ENCODE measurements around the gene HTR3B.
"Not testable (repeated sequence)": the region's sequence is repeated elsewhere in the genome, so short reads cannot be mapped to it uniquely, and the experiment has no call there.

Gene HTR3B

DNA sequence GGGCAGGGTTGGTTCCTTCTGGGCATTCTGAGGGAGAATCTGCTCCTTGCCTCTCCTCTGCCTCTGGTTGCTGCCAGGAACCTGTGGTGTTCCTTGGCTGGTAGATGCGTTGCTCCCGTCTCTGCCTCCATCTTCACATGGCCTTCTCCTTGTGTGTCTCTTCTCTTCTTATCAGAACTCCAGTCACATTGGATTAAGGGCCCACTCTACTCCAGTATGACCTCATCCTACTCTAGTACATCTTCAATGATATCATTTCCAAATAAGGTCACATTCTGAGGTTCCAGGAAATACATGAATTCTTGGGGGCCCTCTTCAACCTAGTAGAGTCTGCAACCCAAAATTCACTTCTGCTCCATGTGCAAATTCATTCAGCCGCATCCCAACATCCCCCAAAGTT is 33.3 kb downstream of the HTR3B start:
- DNase-seq (ENCODE audit: low read depth in 1 of 2, low spot score in 1 of 2) = no peak

DNA sequence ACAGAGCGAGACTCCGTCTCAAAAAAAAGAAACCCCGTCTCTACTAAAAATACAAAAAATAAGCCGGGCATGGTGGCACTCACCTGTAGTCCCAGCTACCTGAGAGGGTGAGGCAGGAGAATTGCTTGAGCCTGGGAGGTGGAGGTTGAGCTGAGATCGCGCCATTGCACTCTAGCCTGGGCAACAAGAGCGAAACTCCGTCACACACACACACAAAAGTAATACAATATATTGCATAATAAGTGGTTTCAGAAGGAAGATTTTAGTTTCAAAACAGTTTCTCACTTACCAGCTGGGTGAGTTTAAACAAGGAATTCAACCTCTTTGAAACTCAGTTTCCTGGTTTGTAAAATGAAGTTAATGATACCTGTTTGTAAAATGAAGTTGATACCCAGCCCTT is 37.7 kb downstream of the HTR3B start:
- DNase-seq (ENCODE audit: low read depth in 1 of 2, low spot score in 1 of 2) = no peak

DNA sequence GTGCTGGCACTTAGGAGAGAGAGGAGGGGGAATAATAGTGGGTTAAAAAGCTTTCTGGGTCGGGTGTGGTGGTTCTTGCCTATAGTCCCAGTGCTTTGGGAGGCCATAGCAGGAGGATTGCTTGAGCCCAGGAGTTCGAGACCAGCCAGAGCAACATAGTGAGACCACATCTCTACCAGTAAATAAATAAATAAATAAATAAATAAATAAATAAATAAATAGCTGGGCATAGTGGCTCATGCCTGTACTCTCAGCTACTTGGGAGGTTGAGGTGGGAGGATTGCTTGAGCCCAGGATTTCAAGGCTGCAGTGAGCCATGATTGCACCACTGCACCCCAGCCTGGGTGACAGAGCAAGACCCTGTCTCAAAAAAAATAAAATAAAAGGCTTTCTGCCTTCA is 41.6 kb downstream of the HTR3B start:
- DNase-seq (ENCODE audit: low read depth in 1 of 2, low spot score in 1 of 2) = not testable (repeated sequence)

GRCh38 chr11:113947994-113948393 is 43.4 kb downstream of the HTR3B start:
- DNase-seq (ENCODE audit: low read depth in 1 of 2, low spot score in 1 of 2) = no peak

- no peak for DNase-seq (ENCODE audit: low read depth in 1 of 2, low spot score in 1 of 2)
Observed at GRCh38 chr11:113949891-113950290, 45.3 kb downstream of the HTR3B start.

GRCh38 chr11:113951537-113951936 is 46.9 kb downstream of the HTR3B start:
- no peak for DNase-seq (ENCODE audit: low read depth in 1 of 2, low spot score in 1 of 2)

GRCh38 chr11:113952070-113952469 is 47.5 kb downstream of the HTR3B start:
- no peak for DNase-seq (ENCODE audit: low read depth in 1 of 2, low spot score in 1 of 2)

DNA sequence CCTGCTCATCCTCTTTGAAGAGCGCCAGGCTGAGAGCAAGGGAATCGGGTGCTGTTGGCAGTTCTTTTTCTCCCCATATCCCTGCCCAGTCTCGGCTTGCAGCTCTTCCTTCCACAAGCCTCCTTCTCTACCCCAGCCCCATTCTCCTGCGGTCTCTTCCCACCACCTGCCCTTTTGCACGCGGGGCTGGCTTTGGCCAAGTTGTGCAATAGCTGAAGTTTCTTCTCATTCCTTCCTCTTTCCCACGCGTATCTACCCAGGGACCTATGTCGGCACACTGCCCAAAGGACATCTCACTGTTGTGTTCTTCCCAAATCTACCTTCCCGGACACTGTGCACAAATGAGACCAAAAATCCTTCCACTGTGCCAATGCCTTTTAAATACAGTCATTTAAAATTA is 48.0 kb downstream of the HTR3B start:
- no peak for DNase-seq (ENCODE audit: low read depth in 1 of 2, low spot score in 1 of 2)

- no peak for DNase-seq (ENCODE audit: low read depth in 1 of 2, low spot score in 1 of 2)
Observed at GRCh38 chr11:113954235-113954634, 49.6 kb downstream of the HTR3B start.

- DNase-seq (ENCODE audit: low read depth in 1 of 2, low spot score in 1 of 2) = no peak
Observed at GRCh38 chr11:113956986-113957385, 52.4 kb downstream of the HTR3B start.

- no peak for DNase-seq (ENCODE audit: low read depth in 1 of 2, low spot score in 1 of 2)
Observed at GRCh38 chr11:113960702-113961330, 56.2 kb downstream of the HTR3B start.

DNA sequence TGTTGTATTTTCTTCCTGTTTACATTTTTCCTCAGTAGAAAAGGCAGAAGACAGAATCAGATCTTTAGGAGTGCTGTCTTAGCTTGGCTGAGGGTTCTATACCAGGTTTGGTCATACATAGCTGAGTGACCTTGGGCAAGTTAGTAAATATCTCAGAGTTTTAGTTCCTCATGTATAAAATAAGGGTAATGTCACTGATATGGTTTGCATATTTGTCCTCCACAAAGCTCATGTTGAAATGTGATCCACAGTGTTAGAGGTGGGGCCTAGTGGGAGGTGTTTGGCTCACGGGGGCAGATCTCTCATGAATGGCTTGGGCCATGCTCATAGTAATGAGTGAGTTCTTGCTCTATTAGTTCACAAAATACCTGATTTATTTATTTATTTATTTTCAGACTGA is 62.8 kb downstream of the HTR3B start:
- DNase-seq (ENCODE audit: low read depth in 1 of 2, low spot score in 1 of 2) = no peak

- DNase-seq (ENCODE audit: low read depth in 1 of 2, low spot score in 1 of 2) = no peak
Observed at GRCh38 chr11:113971506-113972195, 67.1 kb downstream of the HTR3B start.

DNA sequence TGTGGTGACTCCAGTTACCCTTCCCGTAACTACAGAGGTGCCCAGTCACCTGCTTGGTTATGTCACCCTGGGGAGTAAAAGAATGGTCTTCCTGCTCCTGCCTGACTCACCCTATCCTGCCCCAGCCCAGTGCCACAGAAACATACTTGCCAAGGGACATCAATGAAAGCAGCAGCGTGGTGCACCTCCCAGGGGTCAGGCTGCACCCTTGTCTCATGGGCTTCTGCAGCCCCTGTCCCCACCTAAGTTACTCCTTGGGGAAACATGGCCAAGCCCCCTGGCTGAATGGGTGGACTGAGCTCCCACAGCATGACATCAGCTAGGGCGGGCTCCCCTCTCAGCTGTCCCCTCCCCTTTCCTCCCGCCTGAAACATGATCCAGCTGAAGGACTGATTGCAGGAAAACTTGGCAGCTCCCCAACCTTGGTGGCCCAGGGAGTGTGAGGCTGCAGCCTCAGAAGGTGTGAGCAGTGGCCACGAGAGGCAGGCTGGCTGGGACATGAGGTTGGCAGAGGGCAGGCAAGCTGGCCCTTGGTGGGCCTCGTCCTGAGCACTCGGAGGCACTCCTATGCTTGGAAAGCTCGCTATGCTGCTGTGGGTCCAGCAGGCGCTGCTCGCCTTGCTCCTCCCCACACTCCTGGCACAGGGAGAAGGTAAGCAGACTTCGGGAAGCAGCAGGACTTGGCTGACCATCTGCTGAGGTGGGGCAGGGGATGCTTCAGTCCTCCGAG is 70.3 kb downstream of the HTR3B start, which contains the start of gene HTR3A:
TSS of gene HTR3A (plus strand) at position 368 of the 730 bp plus-strand sequence. CDS start at position 586, 218 bp downstream.
- DNase-seq (ENCODE audit: low read depth in 1 of 2, low spot score in 1 of 2) = no peak

DNA sequence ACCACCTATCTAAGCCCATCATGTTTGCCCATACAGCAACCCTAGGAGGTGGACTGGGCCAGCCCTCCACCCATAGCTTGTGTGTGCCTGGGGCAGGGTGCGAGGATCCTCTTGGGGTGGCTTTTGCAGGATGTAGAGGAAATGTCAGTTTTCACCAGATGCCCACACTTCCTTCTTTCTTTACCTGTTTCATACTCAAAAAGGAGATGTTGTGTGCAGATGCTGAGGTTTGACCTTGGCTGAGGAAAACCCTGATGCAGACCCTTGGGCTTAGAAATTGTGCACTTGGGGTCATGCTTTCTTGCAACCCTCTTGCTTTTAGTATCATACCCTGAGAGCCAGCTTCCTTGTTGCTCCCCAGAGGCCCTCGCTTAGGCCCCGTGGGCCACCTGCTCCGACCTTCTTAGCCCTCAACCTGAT is 72.5 kb downstream of the HTR3B start:
- DNase-seq (ENCODE audit: low read depth in 1 of 2, low spot score in 1 of 2) = no peak

DNA sequence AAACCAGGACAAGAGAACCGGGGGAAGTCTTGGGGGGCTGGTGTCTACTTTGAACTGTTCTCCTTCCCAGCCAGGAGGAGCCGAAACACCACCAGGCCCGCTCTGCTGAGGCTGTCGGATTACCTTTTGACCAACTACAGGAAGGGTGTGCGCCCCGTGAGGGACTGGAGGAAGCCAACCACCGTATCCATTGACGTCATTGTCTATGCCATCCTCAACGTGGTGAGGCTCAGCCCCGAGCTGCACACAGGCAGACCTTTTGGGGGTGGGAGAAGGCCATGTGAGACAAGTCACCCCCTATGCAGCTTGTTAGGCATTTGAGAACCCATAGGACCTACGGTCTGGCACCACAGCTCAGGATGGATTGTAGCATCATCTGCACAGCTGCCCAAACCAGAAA is 73.1 kb downstream of the HTR3B start:
- DNase-seq (ENCODE audit: low read depth in 1 of 2, low spot score in 1 of 2) = no peak

- no peak for DNase-seq (ENCODE audit: low read depth in 1 of 2, low spot score in 1 of 2)
Observed at GRCh38 chr11:113979431-113979830, 74.8 kb downstream of the HTR3B start.

DNA sequence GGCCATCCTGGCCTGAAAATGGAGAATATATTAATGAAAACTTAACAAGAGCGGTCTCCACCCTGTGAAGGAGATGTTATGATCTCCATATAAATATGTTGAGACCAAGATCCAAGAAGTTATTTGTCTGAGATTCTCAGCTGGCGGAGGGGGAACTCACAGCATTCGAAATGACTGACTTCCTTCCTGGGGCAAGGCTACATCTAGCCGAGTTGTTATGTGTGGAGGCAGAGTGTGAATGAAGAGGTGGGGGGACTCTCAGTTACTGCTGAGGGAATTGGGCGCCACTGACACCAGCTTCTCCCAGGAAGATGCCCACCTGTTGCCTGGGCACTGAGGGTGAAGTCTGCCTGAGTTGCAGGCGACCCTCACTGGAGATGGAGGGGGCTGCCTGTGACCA is 76.2 kb downstream of the HTR3B start:
- DNase-seq (ENCODE audit: low read depth in 1 of 2, low spot score in 1 of 2) = no peak

GRCh38 chr11:113982306-113982705 is 77.7 kb downstream of the HTR3B start:
- DNase-seq (ENCODE audit: low read depth in 1 of 2, low spot score in 1 of 2) = no peak

DNA sequence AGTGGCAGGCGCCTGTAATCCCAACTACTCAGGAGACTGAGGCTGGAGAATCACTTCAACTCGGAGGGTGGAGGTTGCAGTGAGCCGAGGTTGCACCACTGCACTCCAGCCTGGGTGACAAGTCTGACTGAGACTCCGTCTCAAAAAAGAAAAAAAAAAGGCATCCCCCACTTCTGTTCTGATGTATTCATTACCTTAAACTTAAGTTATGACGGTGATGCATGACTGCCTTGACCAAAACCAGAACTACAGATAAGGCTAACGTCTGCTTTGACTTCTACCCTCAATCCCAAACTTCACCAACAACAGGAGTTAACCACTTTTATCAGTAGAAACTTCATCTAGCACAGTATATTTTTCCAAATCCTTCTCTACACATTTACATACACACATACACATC is 80.2 kb downstream of the HTR3B start:
- DNase-seq (ENCODE audit: low read depth in 1 of 2, low spot score in 1 of 2) = no peak

DNA sequence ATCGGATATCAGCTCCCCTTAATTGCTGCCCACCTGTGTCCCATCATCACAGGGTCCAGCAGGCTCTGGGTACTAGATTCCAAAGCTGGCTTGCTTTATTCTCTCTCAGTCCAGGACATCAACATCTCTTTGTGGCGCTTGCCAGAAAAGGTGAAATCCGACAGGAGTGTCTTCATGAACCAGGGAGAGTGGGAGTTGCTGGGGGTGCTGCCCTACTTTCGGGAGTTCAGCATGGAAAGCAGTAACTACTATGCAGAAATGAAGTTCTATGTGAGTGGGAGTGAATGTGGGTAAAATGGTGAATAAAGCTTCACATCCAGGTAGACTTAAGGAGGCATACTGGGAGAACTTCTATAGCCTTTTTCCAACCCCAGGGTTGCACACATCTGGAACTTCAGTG is 81.3 kb downstream of the HTR3B start:
- DNase-seq (ENCODE audit: low read depth in 1 of 2, low spot score in 1 of 2) = no peak

All from activated T-helper 1 cell treated with anti-CD3 and anti-CD28 coated beads, Interleukin-2, amount 50 U/mL, for 16 hours (primary cell).